Right lobe of liver (tissue), 4 donors: ENCODE measurements around the gene CENPP.

Source experiments
- POLR2A ChIP-seq: fragments of 450-650 bp; IDR thresholded peaks from one replicate; pipeline ENCODE4 v1.6.1; 2017; ENCODE audit warnings: antibody characterized with exemption, mild to moderate bottlenecking
- TF ChIP-seq, protein P1 (sequence below), 4 donors: fragments of 200-600 bp in 3 of 4; fragments of 450-650 bp in 1 of 4; IDR thresholded peaks; one replicate each; pipeline versions ENCODE4 v1.5.1 to v1.8.0; 2016 to 2022; ENCODE audit warnings: antibody characterized with exemption in 4 of 4, mild to moderate bottlenecking in 2 of 4
- donor health status: DM: no; HTN: no; CAD: no.
- donor health status: DM: no; HTN: no; CAD: no.
- donor health status: DM: no; HTN: yes; CAD: no.

DNA sequence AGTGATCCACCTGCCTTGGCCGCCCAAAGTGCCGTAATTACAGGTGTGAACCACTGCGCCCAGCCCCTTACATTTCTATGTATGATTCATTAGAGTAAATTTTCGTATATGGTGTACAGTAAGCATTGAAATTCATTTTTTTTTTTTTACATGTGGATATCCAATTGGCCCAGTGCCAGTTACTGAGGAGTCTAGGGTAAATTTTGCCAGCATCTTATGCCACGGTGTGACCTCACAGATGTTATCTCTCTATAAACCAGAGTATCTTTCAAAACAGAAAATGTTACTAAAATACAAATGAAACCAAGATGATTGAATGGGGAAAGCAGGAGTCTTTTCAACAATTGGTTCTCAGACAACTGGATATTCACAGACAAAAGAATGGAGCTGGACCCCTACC, 279.5 kb downstream of the CENPP start:
- TF ChIP-seq, protein P1, sequence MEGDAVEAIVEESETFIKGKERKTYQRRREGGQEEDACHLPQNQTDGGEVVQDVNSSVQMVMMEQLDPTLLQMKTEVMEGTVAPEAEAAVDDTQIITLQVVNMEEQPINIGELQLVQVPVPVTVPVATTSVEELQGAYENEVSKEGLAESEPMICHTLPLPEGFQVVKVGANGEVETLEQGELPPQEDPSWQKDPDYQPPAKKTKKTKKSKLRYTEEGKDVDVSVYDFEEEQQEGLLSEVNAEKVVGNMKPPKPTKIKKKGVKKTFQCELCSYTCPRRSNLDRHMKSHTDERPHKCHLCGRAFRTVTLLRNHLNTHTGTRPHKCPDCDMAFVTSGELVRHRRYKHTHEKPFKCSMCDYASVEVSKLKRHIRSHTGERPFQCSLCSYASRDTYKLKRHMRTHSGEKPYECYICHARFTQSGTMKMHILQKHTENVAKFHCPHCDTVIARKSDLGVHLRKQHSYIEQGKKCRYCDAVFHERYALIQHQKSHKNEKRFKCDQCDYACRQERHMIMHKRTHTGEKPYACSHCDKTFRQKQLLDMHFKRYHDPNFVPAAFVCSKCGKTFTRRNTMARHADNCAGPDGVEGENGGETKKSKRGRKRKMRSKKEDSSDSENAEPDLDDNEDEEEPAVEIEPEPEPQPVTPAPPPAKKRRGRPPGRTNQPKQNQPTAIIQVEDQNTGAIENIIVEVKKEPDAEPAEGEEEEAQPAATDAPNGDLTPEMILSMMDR (IDR thresholded peaks at IDR 0.05), result no peak
- TF ChIP-seq POLR2A, result no peak
